ENCODE results near the gene NOCT. TPM values are rescaled to one million over a fixed set of nuclear protein-coding genes. Genes with fewer than 3 reads are reported as not detected.

NOCT gene
- total and polyA plus RNA-seq, 2 of the 4 experiments (the other 2 are of a cell fraction) = 5.5 to 41.4 TPM

DNA sequence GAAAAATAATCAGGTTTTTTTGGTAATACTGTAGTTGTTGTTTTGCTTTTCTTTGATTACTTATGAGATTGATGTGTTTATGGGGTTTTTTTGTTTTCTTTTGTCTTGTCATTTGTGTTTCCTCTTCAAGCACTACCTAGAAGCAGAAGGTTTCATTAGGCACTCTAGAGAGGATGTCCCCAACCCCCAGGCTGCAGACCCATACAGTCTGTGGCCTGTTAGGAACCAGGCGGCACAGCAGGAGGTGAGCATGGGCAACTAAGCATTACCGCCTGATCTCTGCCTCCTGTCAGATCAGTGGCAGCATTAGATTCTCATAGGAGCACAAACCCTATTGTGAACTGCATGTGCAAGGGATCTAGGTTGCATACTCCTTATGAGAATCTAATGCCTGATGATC lies 22.9 kb upstream of the NOCT start:
- no peak overlapping the region for H4K91ac ChIP-seq (ENCODE audit: insufficient read depth, low read depth, low read length)
- no peak overlapping the region for H3K4me2 ChIP-seq (ENCODE audit: low read depth, low read length)
- no peak overlapping the region for H2BK20ac ChIP-seq (ENCODE audit: low read depth, low read length)
- H2BK5ac ChIP-seq (ENCODE audit: low read depth, low read length, poor library complexity, severe bottlenecking) = no peak overlapping the region
- no peak overlapping the region for H2AK5ac ChIP-seq (ENCODE audit: low read depth, low read length)
- H2BK120ac ChIP-seq (ENCODE audit: low read depth, low read length) = no peak overlapping the region
- no peaks in the 10 kb centered on the region for H3K4me1 ChIP-seq (ENCODE audit: control insufficient read depth, insufficient read depth, low read length)
- no peak overlapping the region for H4K5ac ChIP-seq (ENCODE audit: low read depth, low read length)
- no peak overlapping the region for H4K8ac ChIP-seq (ENCODE audit: low read depth in 2 of 2, low read length in 2 of 2)
- dilution Hi-C loops (cut with HindIII; ENCODE audit: low sequenced_read_pairs, unreplicated experiment) (no loop called here), in situ Hi-C loops (cut with MboI; ENCODE audit: low sequenced_read_pairs) (no loop called here), intact Hi-C loops (cut with micrococcal nuclease) (no loop called here)
- H2BK15ac ChIP-seq (ENCODE audit: low read depth, low read length) = no peak overlapping the region
- H3K23ac ChIP-seq (ENCODE audit: low read depth, low read length) = no peak overlapping the region
- no TSS peak for BruUV-seq (replicated peaks)
- H3K27me3 ChIP-seq (ENCODE audit: control insufficient read depth, insufficient read depth, low read length) = peaks cover 2% of the 10 kb centered on the region; the same call in 1 of the 2 replicates
- H3K9me1 ChIP-seq (ENCODE audit: insufficient read depth, low read length) = no peaks in the 10 kb centered on the region
- H3K9me3 ChIP-seq (ENCODE audit: control insufficient read depth, insufficient read depth, low read length) = no peaks in the 10 kb centered on the region
- no peaks in the 10 kb centered on the region for H3K79me1 ChIP-seq (ENCODE audit: low read depth in 1 of 2, low read length in 2 of 2)
- no peak overlapping the region for H3K4me3 ChIP-seq (ENCODE audit: insufficient read depth, low read depth, low read length)
- H3K4ac ChIP-seq (ENCODE audit: low read depth, low read length) = no peak overlapping the region
- no peaks in the 10 kb centered on the region for H3K36me3 ChIP-seq (ENCODE audit: control insufficient read depth, insufficient read depth, low read length)
- no peak overlapping the region for H2AK9ac ChIP-seq (replicated peaks; ENCODE audit: low read depth, low read length, poor library complexity)
- no peak overlapping the region for H2AFZ ChIP-seq (replicated peaks; ENCODE audit: low read length, poor library complexity)
- WGBS, 2 experiments (ENCODE audit: extremely low coverage in 2 of 2, insufficient read length in 1 of 2) = no CpG with 5 or more reads among the region's 2 CpGs
- DNase-seq (no peak), ATAC-seq (ENCODE audit: low read depth) (no peak)
- no peaks in the 10 kb centered on the region for H4K20me1 ChIP-seq (ENCODE audit: insufficient read depth, low read length)
- ChIA-PET POLR2A (ENCODE audit: unreplicated experiment) (no interaction called here), CTCF (no interaction called here)
- no peak overlapping the region for H3K56ac ChIP-seq (ENCODE audit: extremely low read depth, insufficient read depth, low read length)
- TF ChIP-seq CHD1 (IDR thresholded peaks at IDR 0.05; ENCODE audit: low read depth, low read length) (no peak), SMC3 (IDR thresholded peaks at IDR 0.05; ENCODE audit: low read depth, low read length) (no peak), MAFK (IDR thresholded peaks at IDR 0.05; ENCODE audit: low read depth, low read length) (no peak), RCOR1 (IDR thresholded peaks at IDR 0.05; ENCODE audit: insufficient replicate concordance, low read length) (no peak), BHLHE40 (IDR thresholded peaks at IDR 0.05; ENCODE audit: low read depth, low read length) (no peak)
- H3K9ac ChIP-seq (ENCODE audit: low read depth, low read length) = no peak overlapping the region
- H3K14ac ChIP-seq (replicated peaks; ENCODE audit: low read depth, low read length) = no peak overlapping the region
- H3K18ac ChIP-seq (ENCODE audit: low read depth, low read length) = no peak overlapping the region
- no peak overlapping the region for H3K27ac ChIP-seq (ENCODE audit: insufficient read depth, low read length)
